GM19193 (cell line): ENCODE data around the gene DEPDC5.

Source experiments
- POLR2A ChIP-seq: IDR thresholded peaks from 4 replicates; pipeline ENCODE4 v1.6.1; 2011; ENCODE audit not compliant: insufficient read depth, insufficient read length; ENCODE audit errors: extremely low read depth

DEPDC5 gene

DNA sequence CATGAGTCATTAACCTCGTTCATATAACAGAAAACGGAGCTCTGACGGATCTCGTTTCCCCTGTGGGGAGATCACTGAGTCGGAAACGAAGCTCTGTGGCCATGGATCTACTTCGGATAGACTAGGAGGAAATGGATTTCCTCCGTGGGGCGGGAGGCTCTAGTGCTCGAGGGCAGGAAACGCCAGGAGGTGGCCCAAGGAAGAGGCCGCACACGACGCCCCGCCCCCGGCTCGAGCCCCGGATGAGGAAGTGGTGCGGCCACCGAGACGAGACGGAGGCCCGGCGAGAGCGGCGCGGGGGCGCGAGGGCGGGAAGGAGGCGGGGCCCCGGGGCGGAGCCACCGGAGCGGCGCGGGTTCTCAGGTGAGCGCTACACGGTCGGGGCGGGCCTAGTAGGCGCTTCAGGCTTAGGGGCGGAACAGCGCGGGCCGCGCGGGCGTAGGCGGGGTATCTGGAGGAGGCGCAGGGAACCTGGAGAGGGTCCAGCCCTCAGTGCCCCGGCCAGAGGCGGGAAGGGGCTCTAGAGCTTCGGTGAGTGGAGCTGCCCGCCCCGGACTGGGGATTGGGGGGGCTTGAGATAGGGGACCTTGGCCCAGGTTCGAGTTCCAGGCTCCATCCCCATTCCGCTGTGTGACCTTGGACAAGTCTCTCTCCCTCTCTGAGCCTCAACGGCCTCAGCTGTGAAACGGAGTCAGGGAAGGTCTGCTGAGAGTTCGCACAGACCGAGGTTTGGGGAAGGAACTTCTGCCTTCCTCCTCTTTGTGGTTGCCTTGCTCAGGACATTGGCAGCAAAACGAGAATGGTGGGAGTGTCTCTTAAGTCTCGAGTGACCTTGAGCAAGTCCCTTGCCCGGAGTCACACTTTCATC, at the start of gene DEPDC5:
TSS of gene DEPDC5 (plus strand) at position 386 of the 868 bp plus-strand sequence. CDS start 903 bp downstream, outside the sequence.
- TF ChIP-seq POLR2A, result peak; percentile 91

DNA sequence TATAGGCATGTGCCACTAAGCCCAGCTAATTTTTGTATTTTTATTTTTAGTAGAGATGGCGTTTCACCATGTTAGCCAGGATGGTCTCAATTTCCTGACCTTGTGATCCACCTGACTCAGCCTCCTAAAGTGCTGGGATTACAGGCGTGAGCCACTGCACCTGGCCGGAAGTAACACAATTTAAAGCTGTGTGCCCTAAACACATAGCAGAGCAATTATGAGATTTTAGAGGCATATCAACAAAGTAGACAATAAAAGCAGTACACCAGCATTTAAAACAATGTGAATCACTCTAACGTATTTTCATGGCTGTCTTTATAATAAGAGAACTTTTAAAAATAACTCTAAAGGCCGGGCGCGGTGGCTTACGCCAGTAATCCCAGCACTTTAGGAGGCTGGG, 46.3 kb upstream of the DEPDC5 start:
- TF ChIP-seq POLR2A, result no peak

DNA sequence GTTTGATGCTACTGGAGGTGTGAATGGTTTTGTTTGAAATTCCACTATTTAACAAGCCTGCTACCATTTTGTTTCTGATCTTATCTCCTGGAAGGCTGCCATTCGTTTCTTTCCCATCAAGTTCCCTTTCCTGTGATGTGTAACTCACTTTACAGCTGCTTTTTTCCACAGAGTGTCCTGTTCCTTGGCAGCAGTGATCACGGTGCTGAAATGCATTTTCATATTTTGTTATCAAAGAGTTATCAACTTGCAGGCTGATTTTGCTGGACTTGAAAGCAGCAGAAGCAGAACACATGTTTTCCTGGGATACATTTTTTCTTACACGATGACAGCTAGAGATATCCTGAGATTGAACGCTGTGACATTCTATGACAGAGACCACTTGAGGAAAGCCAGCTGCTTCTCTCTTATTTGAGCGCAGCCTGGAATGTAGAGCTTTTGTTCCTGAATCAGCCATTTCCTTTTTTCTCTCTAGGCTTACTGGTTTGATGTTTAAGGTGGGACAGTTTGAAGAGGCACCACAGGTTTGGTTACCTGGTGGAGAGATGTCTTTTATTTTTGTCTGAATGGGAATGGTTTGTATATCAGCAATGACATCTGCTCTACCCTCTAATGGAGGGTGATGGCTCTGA, 38.6 kb upstream of the DEPDC5 start:
- no peak for TF ChIP-seq POLR2A

DNA sequence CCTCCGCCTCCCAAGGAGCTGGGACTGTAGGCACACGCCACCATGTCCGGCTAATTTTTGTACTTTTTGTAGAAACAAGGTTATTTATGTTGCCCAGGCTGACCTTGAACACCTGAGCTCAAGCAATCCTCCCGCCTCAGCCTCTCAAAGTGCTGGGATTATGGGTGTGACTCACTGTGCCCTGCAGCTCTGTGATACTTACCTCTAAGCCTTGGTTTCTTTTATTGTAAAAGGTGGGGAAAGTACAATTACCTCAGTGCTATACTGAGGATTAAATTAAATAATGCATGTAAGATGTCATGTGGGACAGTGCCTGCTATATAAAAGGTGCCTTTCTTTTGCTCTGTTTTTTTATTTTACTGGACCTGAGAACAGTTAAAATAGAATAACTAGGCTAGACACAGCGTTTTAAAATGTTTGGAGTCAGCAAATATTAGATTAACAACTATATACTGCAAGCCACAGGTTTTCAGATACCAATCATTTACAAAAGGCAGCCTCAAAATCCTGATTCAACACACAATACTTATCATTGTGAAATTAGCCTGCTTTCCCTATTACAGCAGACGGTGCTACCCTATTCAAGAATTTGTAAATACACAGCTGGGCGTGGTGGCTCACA, 33.9 kb upstream of the DEPDC5 start:
- no peak for TF ChIP-seq POLR2A

DNA sequence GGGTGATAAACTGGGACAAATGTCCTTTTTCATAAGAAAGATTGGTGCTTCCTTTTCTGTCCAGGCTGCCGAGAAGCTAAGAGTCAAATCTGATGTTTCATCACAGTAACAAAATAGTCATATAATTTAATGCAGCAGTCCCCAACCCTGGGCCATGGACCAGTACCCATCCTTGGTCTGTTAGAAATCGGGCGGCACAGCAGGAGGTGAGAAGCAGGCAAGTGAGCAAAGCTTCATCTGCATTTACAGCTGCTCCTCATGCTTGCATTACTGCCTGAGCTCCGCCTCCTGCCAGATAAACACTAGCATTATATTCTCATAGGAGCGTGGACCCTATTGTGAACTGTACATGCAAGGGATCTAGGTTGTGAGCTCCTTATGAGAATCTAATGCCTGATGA, 30.1 kb upstream of the DEPDC5 start:
- no peak for TF ChIP-seq POLR2A

DNA sequence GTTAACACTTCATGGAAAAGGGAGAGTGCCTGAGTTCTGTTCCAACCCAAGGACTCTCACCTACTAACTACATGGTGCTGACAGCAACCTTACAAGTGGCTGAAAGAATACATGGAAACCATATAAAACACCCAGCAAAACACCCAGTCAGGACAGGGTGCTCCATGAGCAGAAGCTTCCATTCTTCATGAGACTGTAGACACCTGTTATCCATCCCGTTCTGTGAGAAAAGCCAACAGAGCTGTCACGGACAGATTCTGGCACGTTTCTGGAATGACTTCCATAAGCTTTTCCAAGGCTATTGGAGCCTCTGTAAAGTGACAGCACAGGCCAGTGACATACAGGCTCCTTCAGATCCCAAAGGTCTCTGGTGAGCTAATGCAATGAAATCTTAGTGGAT, 27.1 kb upstream of the DEPDC5 start:
- TF ChIP-seq POLR2A, result no peak

DNA sequence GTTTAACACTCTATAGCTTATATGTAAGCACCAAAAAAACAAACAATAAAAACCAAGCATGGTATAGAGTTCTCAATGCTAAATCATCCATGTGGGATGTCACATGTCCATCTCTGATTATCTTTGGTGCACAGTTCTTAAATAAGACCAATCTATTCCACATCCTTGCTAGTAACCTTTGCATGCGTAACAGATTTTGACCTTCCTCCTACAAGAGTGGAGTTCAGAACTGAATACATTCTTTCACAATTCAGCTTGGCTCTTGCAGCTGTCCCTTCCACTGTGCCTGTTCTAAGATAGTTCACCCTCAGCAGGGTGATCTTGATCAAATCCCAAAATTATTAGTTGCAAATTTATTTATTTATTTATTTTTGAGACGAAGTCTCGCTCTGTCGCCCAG, 25.0 kb upstream of the DEPDC5 start:
- no peak for TF ChIP-seq POLR2A

DNA sequence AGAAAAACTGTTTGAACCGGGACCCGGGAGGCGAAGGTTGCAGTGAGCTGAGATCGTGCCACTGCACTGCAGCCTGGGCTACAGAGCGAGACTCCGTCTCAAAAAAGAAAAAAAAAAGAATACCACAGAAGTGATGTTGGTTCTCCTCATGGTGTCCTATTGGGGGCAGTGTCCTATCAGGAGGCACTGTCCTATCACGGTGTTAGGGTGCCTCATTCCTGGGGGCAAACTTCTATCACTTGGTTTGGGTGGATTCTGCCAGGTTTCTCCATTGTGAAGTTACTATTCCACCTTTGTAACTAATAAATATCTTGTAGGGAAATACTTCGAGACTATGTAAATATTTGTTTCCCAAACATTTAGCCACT, 23.5 kb upstream of the DEPDC5 start:
- TF ChIP-seq POLR2A, result no peak

DNA sequence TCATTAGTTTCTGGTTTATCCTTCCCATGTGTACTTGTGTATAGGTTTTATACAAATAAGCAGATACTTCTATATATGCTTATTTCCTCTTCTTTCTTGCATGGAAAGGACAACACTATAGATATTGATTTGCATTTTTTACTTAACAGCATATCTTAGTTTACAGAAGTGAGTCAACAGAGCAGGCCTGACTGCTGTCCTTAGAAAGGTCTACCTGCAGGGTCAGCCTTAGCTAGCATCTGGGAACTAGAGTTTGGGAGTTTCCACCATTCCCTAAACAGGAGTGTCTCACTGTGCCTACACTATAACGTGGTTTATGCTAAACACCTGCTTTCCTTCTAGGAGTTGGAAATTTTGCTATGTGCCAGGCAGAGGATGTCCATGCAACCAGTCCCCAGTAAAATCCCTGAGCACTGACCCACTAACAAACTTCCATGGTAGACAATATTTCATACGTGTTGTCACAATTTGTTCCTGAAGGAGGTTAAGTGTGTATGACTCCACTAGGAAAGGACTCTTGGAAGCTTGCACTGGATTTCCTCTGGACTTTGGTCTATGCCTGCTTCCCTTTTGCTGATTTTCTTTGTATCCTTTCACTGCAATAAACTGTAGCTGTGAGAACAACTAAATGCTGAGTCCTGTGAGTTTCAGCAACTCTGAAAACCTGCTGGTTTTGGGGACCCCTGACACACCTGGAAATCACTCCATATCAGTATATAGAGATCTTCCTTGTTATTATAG, 21.6 kb upstream of the DEPDC5 start:
- no peak for TF ChIP-seq POLR2A

DNA sequence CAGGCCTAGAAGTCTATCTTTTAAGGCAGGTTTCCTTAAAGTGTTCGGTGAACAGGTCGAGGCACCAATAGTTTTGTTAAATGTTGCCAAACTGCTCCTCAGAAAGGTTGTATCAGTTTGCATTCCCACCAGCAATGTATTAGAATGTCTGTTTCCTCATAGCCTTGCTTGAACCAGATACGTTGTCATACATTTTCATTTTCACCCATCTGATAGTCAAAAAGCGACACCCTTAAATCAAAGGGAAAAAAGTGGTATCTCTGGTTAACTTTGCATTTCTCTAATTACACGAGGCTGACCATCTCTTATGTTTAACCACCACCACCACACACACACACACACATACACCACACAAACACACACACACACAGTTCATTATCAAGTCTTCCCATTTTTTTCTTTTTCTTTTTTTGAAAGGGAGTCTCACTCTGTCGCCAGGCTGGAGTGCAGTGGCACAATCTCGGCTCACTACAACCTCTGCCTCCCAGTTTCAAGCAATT, 20.2 kb upstream of the DEPDC5 start:
- TF ChIP-seq POLR2A, result no peak

DNA sequence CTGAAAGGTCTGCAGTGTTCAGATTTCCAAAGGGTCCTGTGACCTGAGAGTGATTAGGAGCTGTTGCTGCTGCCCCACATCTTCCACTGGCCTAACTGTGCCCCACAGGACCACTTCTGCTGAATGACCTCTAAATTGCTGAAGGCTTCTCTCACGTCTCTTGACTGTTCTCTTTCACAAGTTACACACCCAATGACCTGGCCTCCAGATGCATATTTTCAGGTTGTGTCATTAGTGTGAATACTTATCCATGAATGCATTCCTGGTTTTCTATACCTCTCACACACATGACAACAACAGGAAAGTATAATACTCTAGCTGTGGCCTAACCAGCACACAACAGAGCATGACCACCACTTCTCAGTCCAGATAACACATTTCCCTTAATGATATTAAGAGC, 19.3 kb upstream of the DEPDC5 start:
- no peak for TF ChIP-seq POLR2A

DNA sequence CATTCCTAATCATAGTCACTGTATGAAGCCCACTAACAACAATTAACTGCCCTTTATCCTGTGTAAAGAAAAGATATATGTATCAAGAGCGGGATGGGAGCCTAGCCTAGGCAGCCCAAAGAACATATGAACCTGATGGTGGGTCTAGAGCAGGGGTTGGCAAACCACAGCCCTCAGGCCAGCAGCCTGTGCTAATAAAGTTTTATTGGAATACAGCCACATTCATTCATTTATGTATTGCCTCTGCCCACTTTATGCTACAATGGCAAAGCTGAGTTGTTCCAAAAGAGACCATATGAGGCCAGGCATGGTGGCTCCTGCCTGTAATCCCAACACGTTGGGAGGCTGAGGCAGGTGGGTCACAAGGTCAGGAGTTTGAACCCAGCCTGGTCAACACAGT, 17.4 kb upstream of the DEPDC5 start:
- TF ChIP-seq POLR2A, result no peak

DNA sequence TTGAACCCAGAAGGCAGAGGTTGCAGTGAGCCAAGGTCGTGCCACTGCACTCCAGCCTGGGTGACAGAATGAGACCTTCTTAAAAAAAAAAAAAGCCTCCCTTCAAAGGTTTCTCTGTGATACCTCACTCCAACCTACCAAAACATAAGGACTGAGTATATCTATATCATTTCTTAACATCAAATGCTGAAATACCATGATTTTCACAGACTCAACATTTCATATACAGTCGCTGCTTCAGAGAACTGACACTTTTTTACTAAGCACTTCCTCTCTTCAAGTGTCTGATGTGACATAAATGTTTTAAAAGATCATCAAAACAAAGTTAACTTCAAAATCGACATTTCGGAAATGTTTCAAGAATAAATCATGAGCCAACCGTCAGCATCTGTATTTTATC, 15.9 kb upstream of the DEPDC5 start:
- no peak for TF ChIP-seq POLR2A

DNA sequence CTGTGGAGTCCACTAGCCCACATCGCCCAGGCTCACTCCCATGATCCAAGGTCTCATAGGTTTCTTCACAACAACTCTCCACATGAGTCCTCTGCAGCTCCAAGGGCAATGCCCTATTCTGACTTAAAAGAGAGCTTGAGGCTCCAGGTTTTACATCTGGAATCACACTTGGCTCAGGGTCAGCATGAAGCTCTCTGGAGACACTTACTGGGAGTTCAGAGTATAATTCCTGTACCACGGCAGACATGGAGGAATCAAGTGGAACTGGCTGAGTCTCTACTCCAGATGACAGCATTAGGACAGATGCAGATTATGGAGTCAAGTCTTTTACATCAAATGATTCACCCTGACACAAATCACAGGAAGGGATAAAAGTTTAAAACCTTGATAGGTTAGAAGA, 15.3 kb upstream of the DEPDC5 start:
- no peak for TF ChIP-seq POLR2A

DNA sequence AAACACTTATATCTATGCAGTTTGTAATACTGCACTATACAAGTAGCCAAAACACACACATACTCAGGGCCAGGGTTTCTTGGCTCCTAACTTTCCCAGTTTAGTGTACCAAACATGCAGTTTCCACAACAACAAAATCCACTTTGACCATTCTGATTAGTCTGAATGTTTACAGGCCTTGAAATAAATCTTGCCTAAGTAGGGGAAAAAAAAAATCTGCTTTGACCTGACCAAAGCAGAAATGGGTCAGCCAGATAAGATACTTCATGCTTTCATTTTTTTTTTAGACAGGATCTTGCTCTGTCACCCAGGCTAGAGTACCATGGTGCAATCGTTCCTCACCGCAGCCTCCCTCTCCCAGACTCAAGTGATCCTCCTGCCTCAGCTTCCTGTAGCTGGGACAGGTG, 14.0 kb upstream of the DEPDC5 start:
- TF ChIP-seq POLR2A, result no peak
